MM.1S (cell line): ENCODE results near the gene FIGN.

Source experiments
- DNase-seq: peaks from one replicate; pipeline ENCODE4 v3.0.0-alpha.2; 2015
- H2AFZ ChIP-seq: fragments of 300-600 bp; sonication (generic); 2 replicates; pipeline ENCODE4 v1.6.0; 2016; ENCODE audit warnings: antibody characterized with exemption, low read length
- H3F3A ChIP-seq: fragments of 300-600 bp; sonication (generic); 2 replicates; pipeline ENCODE4 v1.6.1; 2016; ENCODE audit warnings: mild to moderate bottlenecking, antibody characterized with exemption, low read length, moderate library complexity, mixed read lengths; ENCODE audit not compliant: insufficient read depth
- H3K27ac ChIP-seq: fragments of 300-600 bp; sonication (generic); 2 replicates; pipeline ENCODE4 v1.5.1; 2016; ENCODE audit warnings: mild to moderate bottlenecking, low read length
- H3K27me3 ChIP-seq: fragments of 300-600 bp; sonication (generic); replicated peaks from 2 replicates; pipeline ENCODE4 v1.6.0; 2016; ENCODE audit warnings: low read length; ENCODE audit not compliant: insufficient read depth
- H3K36me3 ChIP-seq: fragments of 300-600 bp; sonication (generic); replicated peaks from 2 replicates; pipeline ENCODE4 v1.6.1; 2016; ENCODE audit warnings: mild to moderate bottlenecking, low read length, mixed read lengths; ENCODE audit not compliant: insufficient read depth
- H3K4me1 ChIP-seq: fragments of 300-600 bp; sonication (generic); 2 replicates; pipeline ENCODE4 v1.6.1; 2016; ENCODE audit warnings: low read length, mixed read lengths
- H3K4me2 ChIP-seq: fragments of 300-600 bp; sonication (generic); 2 replicates; pipeline ENCODE4 v1.6.0; 2016; ENCODE audit warnings: low read depth, low read length
- H3K4me3 ChIP-seq: fragments of 300-600 bp; sonication (generic); 2 replicates; pipeline ENCODE4 v1.5.1; 2016; ENCODE audit warnings: low read length, mixed read lengths
- H3K79me2 ChIP-seq: fragments of 300-600 bp; sonication (generic); 2 replicates; pipeline ENCODE4 v1.6.1; 2016; ENCODE audit warnings: mixed run types, low read length, mixed read lengths
- H3K9ac ChIP-seq: fragments of 300-600 bp; sonication (generic); 2 replicates; pipeline ENCODE4 v1.6.1; 2016; ENCODE audit warnings: low read length, mixed read lengths
- H3K9me2 ChIP-seq: fragments of 300-600 bp; sonication (generic); replicated peaks from 2 replicates; pipeline ENCODE4 v1.6.1; 2016; ENCODE audit warnings: mild to moderate bottlenecking, low read length, mixed read lengths; ENCODE audit not compliant: insufficient read depth
- H3K9me3 ChIP-seq: fragments of 300-600 bp; sonication (generic); replicated peaks from 2 replicates; pipeline ENCODE4 v1.6.1; 2016; ENCODE audit warnings: mild to moderate bottlenecking, low read length, mixed read lengths; ENCODE audit not compliant: insufficient read depth
- H4K20me1 ChIP-seq: fragments of 300-600 bp; sonication (generic); 2 replicates; pipeline ENCODE4 v1.6.1; 2016; ENCODE audit warnings: mild to moderate bottlenecking, low read length, moderate library complexity, mixed read lengths; ENCODE audit not compliant: insufficient read depth
- EZH2 ChIP-seq: fragments of 300-600 bp; sonication (generic); optimal IDR thresholded peaks from 2 replicates; pipeline ENCODE3; 2017; ENCODE audit warnings: low read depth, mild to moderate bottlenecking, antibody characterized with exemption, low read length, mixed read lengths
- EZH2phosphoT487 ChIP-seq: fragments of 300-600 bp; sonication (generic); IDR thresholded peaks from 2 replicates; pipeline ENCODE4 v1.6.1; 2018; ENCODE audit warnings: antibody characterized with exemption, low read length
- TF ChIP-seq, protein P1 (sequence below): fragments of 300-600 bp; sonication (generic); IDR thresholded peaks from 2 replicates; pipeline ENCODE4 v1.5.1; 2016; ENCODE audit warnings: antibody characterized with exemption, low read length, mixed read lengths

FIGN gene

DNA sequence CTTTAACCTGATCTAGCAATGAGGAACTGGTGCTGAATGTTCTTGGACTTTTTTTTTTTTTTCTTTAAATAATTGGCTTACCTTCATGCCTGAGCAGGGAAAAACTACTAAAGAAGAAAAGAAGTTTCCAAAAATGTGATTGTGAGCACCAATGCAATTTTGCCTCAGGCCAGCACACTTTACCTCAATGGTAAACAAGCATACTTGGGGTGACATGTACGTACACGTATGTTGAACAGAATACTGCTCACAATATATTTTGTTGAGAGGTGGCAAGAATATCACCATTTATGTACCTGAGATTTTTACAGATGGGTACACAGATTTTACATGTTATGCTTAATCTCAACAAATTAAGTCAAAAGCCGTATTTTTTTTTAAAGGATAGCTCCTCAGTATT lies 144.3 kb downstream of the FIGN start:
- TF ChIP-seq, protein P1, sequence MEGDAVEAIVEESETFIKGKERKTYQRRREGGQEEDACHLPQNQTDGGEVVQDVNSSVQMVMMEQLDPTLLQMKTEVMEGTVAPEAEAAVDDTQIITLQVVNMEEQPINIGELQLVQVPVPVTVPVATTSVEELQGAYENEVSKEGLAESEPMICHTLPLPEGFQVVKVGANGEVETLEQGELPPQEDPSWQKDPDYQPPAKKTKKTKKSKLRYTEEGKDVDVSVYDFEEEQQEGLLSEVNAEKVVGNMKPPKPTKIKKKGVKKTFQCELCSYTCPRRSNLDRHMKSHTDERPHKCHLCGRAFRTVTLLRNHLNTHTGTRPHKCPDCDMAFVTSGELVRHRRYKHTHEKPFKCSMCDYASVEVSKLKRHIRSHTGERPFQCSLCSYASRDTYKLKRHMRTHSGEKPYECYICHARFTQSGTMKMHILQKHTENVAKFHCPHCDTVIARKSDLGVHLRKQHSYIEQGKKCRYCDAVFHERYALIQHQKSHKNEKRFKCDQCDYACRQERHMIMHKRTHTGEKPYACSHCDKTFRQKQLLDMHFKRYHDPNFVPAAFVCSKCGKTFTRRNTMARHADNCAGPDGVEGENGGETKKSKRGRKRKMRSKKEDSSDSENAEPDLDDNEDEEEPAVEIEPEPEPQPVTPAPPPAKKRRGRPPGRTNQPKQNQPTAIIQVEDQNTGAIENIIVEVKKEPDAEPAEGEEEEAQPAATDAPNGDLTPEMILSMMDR = no peak
- TF ChIP-seq EZH2 = no peak
- TF ChIP-seq EZH2phosphoT487 = no peak
- Histone ChIP-seq H2AFZ (no peak overlapping the region), H3K27me3 (no peaks in the 10 kb centered on the region), H3K9ac (no peak overlapping the region), H3K9me2 (no peaks in the 10 kb centered on the region), H3K4me1 (no peaks in the 10 kb centered on the region), H4K20me1 (no peaks in the 10 kb centered on the region), H3K4me3 (no peak overlapping the region), H3K27ac (no peak overlapping the region), H3K79me2 (no peaks in the 10 kb centered on the region), H3K9me3 (no peaks in the 10 kb centered on the region), H3K4me2 (no peak overlapping the region), H3F3A (no peaks in the 10 kb centered on the region), H3K36me3 (no peaks in the 10 kb centered on the region)
- DNase-seq = no peak

DNA sequence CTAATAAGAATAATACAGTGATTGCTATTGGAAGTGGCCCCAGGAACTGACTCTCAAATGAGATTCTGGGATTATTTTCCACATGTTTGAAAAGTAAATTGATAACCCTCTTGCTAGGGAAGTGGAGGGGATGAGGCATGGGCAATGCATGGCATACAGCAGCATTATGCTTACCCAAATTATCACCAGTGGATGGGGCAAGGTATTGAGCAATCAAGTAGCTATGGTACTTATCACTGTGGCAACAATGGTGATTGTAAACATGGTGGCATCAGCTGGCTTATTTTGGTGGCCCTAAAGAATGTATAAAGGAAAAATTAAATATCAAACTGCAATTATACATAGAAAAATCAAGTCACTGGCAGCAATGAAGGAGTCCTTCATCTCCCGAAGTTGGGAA lies 155.1 kb downstream of the FIGN start:
- Histone ChIP-seq H3K4me3 (no peak overlapping the region), H3K4me2 (no peak overlapping the region), H3K9me2 (no peaks in the 10 kb centered on the region), H3K4me1 (no peaks in the 10 kb centered on the region), H2AFZ (no peak overlapping the region), H3K9ac (no peak overlapping the region), H3K79me2 (no peaks in the 10 kb centered on the region), H3K27ac (no peak overlapping the region), H3K27me3 (no peaks in the 10 kb centered on the region), H4K20me1 (no peaks in the 10 kb centered on the region), H3K9me3 (no peaks in the 10 kb centered on the region), H3K36me3 (no peaks in the 10 kb centered on the region), H3F3A (no peaks in the 10 kb centered on the region)
- DNase-seq = no peak
- TF ChIP-seq EZH2phosphoT487 = no peak
- TF ChIP-seq EZH2 = no peak
- TF ChIP-seq, protein P1 = no peak

DNA sequence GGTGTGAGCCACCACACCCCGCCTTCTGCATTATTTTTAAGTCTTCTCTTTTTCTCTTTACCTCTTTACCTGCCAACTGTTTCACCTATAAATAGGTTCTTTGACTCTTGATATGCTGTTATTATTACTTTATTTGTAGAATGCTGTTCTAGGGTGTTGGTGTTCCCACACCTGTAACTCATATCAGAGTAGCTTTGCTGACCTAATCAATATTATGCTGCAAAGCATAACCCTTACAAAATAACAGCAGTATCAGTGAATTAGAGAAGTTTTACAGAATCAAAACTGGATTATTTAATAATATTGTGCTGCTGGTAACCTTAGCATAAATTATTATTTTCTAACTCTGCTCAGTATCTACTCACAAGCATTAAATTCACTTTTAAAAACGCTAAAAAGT lies 161.5 kb downstream of the FIGN start:
- TF ChIP-seq, protein P1 = no peak
- TF ChIP-seq EZH2 (no peak), EZH2phosphoT487 (no peak)
- Histone ChIP-seq H2AFZ (no peak overlapping the region), H3K4me3 (no peak overlapping the region), H3K9me3 (no peaks in the 10 kb centered on the region), H3F3A (no peaks in the 10 kb centered on the region), H3K27ac (no peak overlapping the region), H4K20me1 (no peaks in the 10 kb centered on the region), H3K9ac (no peak overlapping the region), H3K4me1 (no peaks in the 10 kb centered on the region), H3K27me3 (no peaks in the 10 kb centered on the region), H3K4me2 (no peak overlapping the region), H3K9me2 (no peaks in the 10 kb centered on the region), H3K79me2 (no peaks in the 10 kb centered on the region), H3K36me3 (no peaks in the 10 kb centered on the region)
- DNase-seq = no peak
